Liver (tissue), 9 donors: Measurements from ENCODE around the gene RPS2. TPM values are rescaled to one million over a fixed set of nuclear protein-coding genes. Genes with fewer than 3 reads are reported as not detected.

Source experiments
- DNase-seq: peaks from one replicate; pipeline ENCODE4 v3.0.0-alpha.2; 2017; ENCODE audit warnings: low spot score
- H3K27ac ChIP-seq, 2 donors: one replicate each; pipeline ENCODE4 v1.7.0; 2013; ENCODE audit warnings: inconsistent platforms in 2 of 2, low read length in 2 of 2, control low read depth in 1 of 2, low read depth in 1 of 2, mild to moderate bottlenecking in 1 of 2
- H3K27me3 ChIP-seq, 4 donors: one replicate each; pipeline versions ENCODE4 v1.6.1 to v1.7.0; 2013; ENCODE audit warnings: low read length in 3 of 4, inconsistent platforms in 1 of 4, mild to moderate bottlenecking in 1 of 4, moderate library complexity in 1 of 4; ENCODE audit not compliant: control insufficient read depth in 4 of 4, insufficient read depth in 4 of 4
- H3K36me3 ChIP-seq, 4 donors: one replicate each; pipeline versions ENCODE4 v1.6.1 to v1.7.0; 2013; ENCODE audit warnings: low read length in 3 of 4, mild to moderate bottlenecking in 3 of 4, low read depth in 1 of 4, moderate library complexity in 1 of 4; ENCODE audit not compliant: control insufficient read depth in 4 of 4, insufficient read depth in 3 of 4
- H3K4me1 ChIP-seq, 4 donors: one replicate each; pipeline versions ENCODE4 v1.6.1 to v1.7.0; 2013; ENCODE audit warnings: low read length in 3 of 4, mild to moderate bottlenecking in 3 of 4, moderate library complexity in 1 of 4; ENCODE audit not compliant: control insufficient read depth in 4 of 4, insufficient read depth in 4 of 4
- H3K4me3 ChIP-seq, 3 donors: one replicate each; pipeline versions ENCODE4 v1.6.1 to v1.7.0; 2013; ENCODE audit warnings: low read length in 3 of 3, control low read depth in 1 of 3, low read depth in 1 of 3, mild to moderate bottlenecking in 1 of 3
- H3K9ac ChIP-seq, 2 donors: one replicate each; pipeline ENCODE4 v1.7.0; 2013; ENCODE audit warnings: low read length in 2 of 2, mild to moderate bottlenecking in 2 of 2, moderate library complexity in 2 of 2, control low read depth in 1 of 2, low read depth in 1 of 2
- H3K9me3 ChIP-seq, 4 donors: one replicate each; pipeline versions ENCODE4 v1.6.1 to v1.7.0; 2013; ENCODE audit warnings: low read length in 3 of 4; ENCODE audit not compliant: control insufficient read depth in 4 of 4
- EGR1 ChIP-seq, 2 donors: IDR thresholded peaks; 2 replicates each; pipeline ENCODE4 v1.6.1; 2016 to 2018; ENCODE audit warnings: antibody characterized with exemption in 2 of 2, low read depth in 2 of 2
- FOXA1 ChIP-seq: IDR thresholded peaks from 2 replicates; pipeline ENCODE4 v1.6.1; 2016; ENCODE audit warnings: antibody characterized with exemption
- FOXA2 ChIP-seq: IDR thresholded peaks from 2 replicates; pipeline ENCODE4 v1.6.1; 2016; ENCODE audit warnings: antibody characterized with exemption
- GABPA ChIP-seq, 2 donors: IDR thresholded peaks in 1 of 2; conservative IDR thresholded peaks in 1 of 2; 2 replicates each; pipeline ENCODE4 v1.6.1; 2016; ENCODE audit warnings: antibody characterized with exemption in 2 of 2, mild to moderate bottlenecking in 1 of 2, moderate library complexity in 1 of 2
- HNF4A ChIP-seq, 2 donors: conservative IDR thresholded peaks; 2 replicates each; pipeline ENCODE4 v1.6.1; 2016; ENCODE audit warnings: antibody characterized with exemption in 2 of 2, mild to moderate bottlenecking in 2 of 2
- HNF4G ChIP-seq: IDR thresholded peaks from 2 replicates; pipeline ENCODE4 v1.6.1; 2016; ENCODE audit warnings: antibody characterized with exemption
- JUND ChIP-seq, 2 donors: IDR thresholded peaks; 2 replicates each; pipeline ENCODE4 v1.6.1; 2016; ENCODE audit warnings: antibody characterized with exemption in 2 of 2
- NR2F2 ChIP-seq: IDR thresholded peaks from 2 replicates; pipeline ENCODE4 v1.6.1; 2016; ENCODE audit warnings: antibody characterized with exemption
- RAD21 ChIP-seq, 2 donors: IDR thresholded peaks; 2 replicates each; pipeline ENCODE4 v1.6.1; 2016; ENCODE audit warnings: antibody characterized with exemption in 2 of 2, mild to moderate bottlenecking in 2 of 2
- REST ChIP-seq: IDR thresholded peaks from 2 replicates; pipeline ENCODE4 v1.6.1; 2016; ENCODE audit warnings: antibody characterized with exemption, mild to moderate bottlenecking
- RXRA ChIP-seq, 2 donors: IDR thresholded peaks; 2 replicates each; pipeline ENCODE4 v1.6.1; 2017 to 2018; ENCODE audit warnings: antibody characterized with exemption in 2 of 2, mild to moderate bottlenecking in 1 of 2
- SP1 ChIP-seq: IDR thresholded peaks from 2 replicates; pipeline ENCODE4 v1.6.1; 2018; ENCODE audit warnings: antibody characterized with exemption, mild to moderate bottlenecking
- TAF1 ChIP-seq: conservative IDR thresholded peaks from 2 replicates; pipeline ENCODE4 v1.6.1; 2016; ENCODE audit warnings: antibody characterized with exemption, mild to moderate bottlenecking
- YY1 ChIP-seq: IDR thresholded peaks from 2 replicates; pipeline ENCODE4 v1.6.1; 2016; ENCODE audit warnings: antibody characterized with exemption, mild to moderate bottlenecking
- WGBS: extraction: QIAGEN DNeasy Blood & Tissue Kit; methylation state at CpG from one replicate; pipeline ENCODE4 v1.1.7; 2013; 5-methylcytosine and 5-hydroxymethylcytosine counted together
- polyA plus RNA-seq, 2 donors: library from polyadenylated mRNA; stranded (reverse) in 1 of 2; unstranded in 1 of 2; fragments of 200-250 nt in 1 of 2; fragments of >200 nt in 1 of 2; fragmentation: Nextera tagmentation in 1 of 2; extraction: Ambion mirVana in 1 of 2; gene quantifications; one replicate each; pipeline versions ENCODE4 v1.2.1 to v1.2.3, GENCODE V29; 2013 to 2015
- total RNA-seq, 2 donors: library from RNA; depleted of rRNA; stranded (reverse); fragments of >200 nt; gene quantifications; one replicate each; pipeline ENCODE4 v1.2.3, GENCODE V29; 2014
- TF ChIP-seq, protein P1 (sequence below): IDR thresholded peaks from 2 replicates; pipeline ENCODE4 v1.6.1; 2016; ENCODE audit warnings: antibody characterized with exemption
- TF ChIP-seq, protein P2 (sequence below): IDR thresholded peaks from 2 replicates; pipeline ENCODE4 v1.6.1; 2016; ENCODE audit warnings: antibody characterized with exemption
- TF ChIP-seq, protein P3 (sequence below): IDR thresholded peaks from 2 replicates; pipeline ENCODE4 v1.6.1; 2016; ENCODE audit warnings: antibody characterized with exemption
- TF ChIP-seq, protein P4 (sequence below): fragments of 150-350 bp; IDR thresholded peaks from 2 replicates; pipeline ENCODE4 v1.5.1; 2017; ENCODE audit warnings: improper control_type of control experiment, low read depth, low read length; ENCODE audit not compliant: missing input control
- donor health status: healthy.
- donor health status: healthy.
- donor health status: healthy.
- donor health status: healthy.
- donor health status: healthy.

The RPS2 gene
- total and polyA plus RNA-seq, 4 donors: 524 to 1,440 (median 940) TPM

DNA sequence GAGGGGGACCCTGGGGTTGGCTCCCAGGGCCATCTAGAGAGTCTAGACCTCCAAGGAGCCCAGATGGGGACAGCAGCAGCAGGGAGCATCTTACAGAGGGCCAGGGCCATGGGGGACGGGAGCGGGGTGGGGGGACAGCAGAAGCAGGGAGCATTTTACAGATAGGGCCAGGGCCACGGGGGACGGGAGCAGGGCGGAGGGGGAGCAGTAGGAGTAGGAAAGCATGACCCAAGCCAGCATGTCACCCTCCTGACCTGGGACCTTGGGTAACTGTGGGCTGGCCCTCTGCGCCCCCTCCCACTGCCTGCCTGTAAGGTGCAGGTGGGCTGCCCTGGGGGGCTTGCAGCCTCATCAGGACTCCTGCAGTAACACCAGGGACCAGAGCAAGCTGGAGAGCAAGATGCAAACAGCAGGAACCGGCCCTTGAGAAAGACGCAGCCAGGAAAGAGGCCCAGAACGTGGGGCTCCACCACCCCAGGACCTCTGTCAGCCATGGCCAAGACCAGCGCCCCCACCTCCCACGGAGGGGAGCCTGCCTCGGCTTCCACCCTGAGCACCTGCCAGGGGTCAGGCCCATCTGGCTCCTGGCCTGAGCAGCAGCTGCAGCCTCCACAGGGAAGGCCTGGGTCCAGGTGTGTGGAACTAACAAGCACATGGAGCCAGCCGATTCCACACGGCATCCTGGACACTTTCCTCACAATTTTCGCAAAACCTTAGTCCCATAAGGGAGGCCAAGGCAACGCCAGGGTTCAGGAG lies 42.6 kb upstream of the RPS2 start:
- no peaks in the 10 kb centered on the region for H3K9me3 ChIP-seq
- DNase-seq: no peak
- 73% methylated on average over 16 of the region's 16 CpGs for WGBS
- no peaks in the 10 kb centered on the region for H3K27me3 ChIP-seq
- H3K4me3 ChIP-seq: no peak overlapping the region
- no peak for TF ChIP-seq SP1
- TF ChIP-seq RXRA (IDR thresholded peaks at IDR 0.05): no peak
- TF ChIP-seq FOXA1: no peak
- no peak for TF ChIP-seq YY1
- TF ChIP-seq, protein P1, sequence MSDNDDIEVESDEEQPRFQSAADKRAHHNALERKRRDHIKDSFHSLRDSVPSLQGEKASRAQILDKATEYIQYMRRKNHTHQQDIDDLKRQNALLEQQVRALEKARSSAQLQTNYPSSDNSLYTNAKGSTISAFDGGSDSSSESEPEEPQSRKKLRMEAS: no peak
- no peak for TF ChIP-seq FOXA2
- TF ChIP-seq NR2F2: no peak
- TF ChIP-seq JUND (IDR thresholded peaks at IDR 0.05): no peak
- no peak for TF ChIP-seq HNF4A (conservative IDR thresholded peaks at IDR 0.05)
- no peak for TF ChIP-seq EGR1 (IDR thresholded peaks at IDR 0.05; ENCODE audit: low read depth in 2 of 2)
- no peak for TF ChIP-seq REST
- H3K4me1 ChIP-seq: peaks cover 36 to 59% (median 53%) of the 10 kb centered on the region in 4 donors
- H3K36me3 ChIP-seq: peaks cover under 1 to 11% (median 2%) of the 10 kb centered on the region in 4 donors
- peak overlapping the region in 1 of 2 donors; percentile 5 for H3K9ac ChIP-seq
- H3K27ac ChIP-seq: peak overlapping the region; percentile 23 to 60

DNA sequence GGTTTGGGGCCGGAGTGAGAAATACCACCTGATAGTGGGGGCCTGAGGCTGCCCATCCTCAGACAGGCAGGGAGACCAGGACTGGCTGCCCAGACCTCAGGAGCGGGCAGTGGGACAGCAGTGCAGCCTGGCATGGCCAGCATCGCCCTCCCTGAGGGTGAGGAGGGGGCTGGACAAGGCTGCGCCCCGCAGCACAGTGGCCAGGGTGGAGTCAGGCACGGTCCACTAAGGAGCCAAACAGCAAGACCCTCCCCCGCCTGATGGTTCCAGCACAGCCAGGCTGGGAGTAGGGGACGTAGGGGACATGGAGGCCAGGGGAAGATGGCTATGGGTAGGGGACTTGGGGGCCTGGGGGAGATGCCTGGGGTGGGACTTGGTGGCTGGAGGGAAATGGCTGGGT lies 41.7 kb upstream of the RPS2 start:
- WGBS: 94% methylated on average over 8 of the region's 8 CpGs
- no peak for DNase-seq
- H3K27ac ChIP-seq: no peak overlapping the region
- TF ChIP-seq YY1: no peak
- no peak for TF ChIP-seq EGR1 (IDR thresholded peaks at IDR 0.05; ENCODE audit: low read depth in 2 of 2)
- TF ChIP-seq SP1: no peak
- no peak for TF ChIP-seq REST
- no peak for TF ChIP-seq RAD21 (IDR thresholded peaks at IDR 0.05)
- TF ChIP-seq, protein P2, sequence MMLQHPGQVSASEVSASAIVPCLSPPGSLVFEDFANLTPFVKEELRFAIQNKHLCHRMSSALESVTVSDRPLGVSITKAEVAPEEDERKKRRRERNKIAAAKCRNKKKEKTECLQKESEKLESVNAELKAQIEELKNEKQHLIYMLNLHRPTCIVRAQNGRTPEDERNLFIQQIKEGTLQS: no peak
- TF ChIP-seq, protein P3, sequence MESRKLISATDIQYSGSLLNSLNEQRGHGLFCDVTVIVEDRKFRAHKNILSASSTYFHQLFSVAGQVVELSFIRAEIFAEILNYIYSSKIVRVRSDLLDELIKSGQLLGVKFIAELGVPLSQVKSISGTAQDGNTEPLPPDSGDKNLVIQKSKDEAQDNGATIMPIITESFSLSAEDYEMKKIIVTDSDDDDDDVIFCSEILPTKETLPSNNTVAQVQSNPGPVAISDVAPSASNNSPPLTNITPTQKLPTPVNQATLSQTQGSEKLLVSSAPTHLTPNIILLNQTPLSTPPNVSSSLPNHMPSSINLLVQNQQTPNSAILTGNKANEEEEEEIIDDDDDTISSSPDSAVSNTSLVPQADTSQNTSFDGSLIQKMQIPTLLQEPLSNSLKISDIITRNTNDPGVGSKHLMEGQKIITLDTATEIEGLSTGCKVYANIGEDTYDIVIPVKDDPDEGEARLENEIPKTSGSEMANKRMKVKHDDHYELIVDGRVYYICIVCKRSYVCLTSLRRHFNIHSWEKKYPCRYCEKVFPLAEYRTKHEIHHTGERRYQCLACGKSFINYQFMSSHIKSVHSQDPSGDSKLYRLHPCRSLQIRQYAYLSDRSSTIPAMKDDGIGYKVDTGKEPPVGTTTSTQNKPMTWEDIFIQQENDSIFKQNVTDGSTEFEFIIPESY: no peak
- no peak for TF ChIP-seq FOXA1
- TF ChIP-seq HNF4G: no peak
- TF ChIP-seq, protein P4, sequence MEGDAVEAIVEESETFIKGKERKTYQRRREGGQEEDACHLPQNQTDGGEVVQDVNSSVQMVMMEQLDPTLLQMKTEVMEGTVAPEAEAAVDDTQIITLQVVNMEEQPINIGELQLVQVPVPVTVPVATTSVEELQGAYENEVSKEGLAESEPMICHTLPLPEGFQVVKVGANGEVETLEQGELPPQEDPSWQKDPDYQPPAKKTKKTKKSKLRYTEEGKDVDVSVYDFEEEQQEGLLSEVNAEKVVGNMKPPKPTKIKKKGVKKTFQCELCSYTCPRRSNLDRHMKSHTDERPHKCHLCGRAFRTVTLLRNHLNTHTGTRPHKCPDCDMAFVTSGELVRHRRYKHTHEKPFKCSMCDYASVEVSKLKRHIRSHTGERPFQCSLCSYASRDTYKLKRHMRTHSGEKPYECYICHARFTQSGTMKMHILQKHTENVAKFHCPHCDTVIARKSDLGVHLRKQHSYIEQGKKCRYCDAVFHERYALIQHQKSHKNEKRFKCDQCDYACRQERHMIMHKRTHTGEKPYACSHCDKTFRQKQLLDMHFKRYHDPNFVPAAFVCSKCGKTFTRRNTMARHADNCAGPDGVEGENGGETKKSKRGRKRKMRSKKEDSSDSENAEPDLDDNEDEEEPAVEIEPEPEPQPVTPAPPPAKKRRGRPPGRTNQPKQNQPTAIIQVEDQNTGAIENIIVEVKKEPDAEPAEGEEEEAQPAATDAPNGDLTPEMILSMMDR: no peak
- TF ChIP-seq HNF4A (conservative IDR thresholded peaks at IDR 0.05): no peak
- TF ChIP-seq JUND (IDR thresholded peaks at IDR 0.05): no peak
- TF ChIP-seq, protein P1: no peak
- no peak for TF ChIP-seq RXRA (IDR thresholded peaks at IDR 0.05)
- no peak for TF ChIP-seq GABPA (IDR thresholded peaks at IDR 0.05 in 1 of 2, conservative IDR thresholded peaks at IDR 0.05 in 1 of 2)
- no peak for TF ChIP-seq FOXA2
- TF ChIP-seq TAF1: no peak
- no peak for TF ChIP-seq NR2F2
- peaks cover 8 to 20% (median 10%) of the 10 kb centered on the region in 4 donors for H3K36me3 ChIP-seq
- H3K9me3 ChIP-seq: no peaks in the 10 kb centered on the region
- H3K4me3 ChIP-seq: no peak overlapping the region
- no peak overlapping the region for H3K9ac ChIP-seq
- peaks cover 36 to 59% (median 53%) of the 10 kb centered on the region in 4 donors for H3K4me1 ChIP-seq
- no peaks in the 10 kb centered on the region for H3K27me3 ChIP-seq
